Stomach (tissue), 4 donors: ENCODE measurements around the gene SNAP25.

Experiments
- EP300 ChIP-seq: sonication (generic); formaldehyde crosslinking; IDR thresholded peaks from one replicate; pipeline ENCODE4 v1.6.1; 2017; ENCODE audit warnings: antibody characterized with exemption
- TF ChIP-seq, protein P1 (sequence below), 7 experiments: fragments of 450-650 bp in 4 of 7; fragments of 200-600 bp in 3 of 7; sonication (generic) in 3 of 7; IDR thresholded peaks; one replicate each; pipeline ENCODE4 v1.5.1; 2016 to 2019; ENCODE audit warnings: antibody characterized with exemption in 7 of 7, control low read depth in 2 of 7, mild to moderate bottlenecking in 1 of 7

DNA sequence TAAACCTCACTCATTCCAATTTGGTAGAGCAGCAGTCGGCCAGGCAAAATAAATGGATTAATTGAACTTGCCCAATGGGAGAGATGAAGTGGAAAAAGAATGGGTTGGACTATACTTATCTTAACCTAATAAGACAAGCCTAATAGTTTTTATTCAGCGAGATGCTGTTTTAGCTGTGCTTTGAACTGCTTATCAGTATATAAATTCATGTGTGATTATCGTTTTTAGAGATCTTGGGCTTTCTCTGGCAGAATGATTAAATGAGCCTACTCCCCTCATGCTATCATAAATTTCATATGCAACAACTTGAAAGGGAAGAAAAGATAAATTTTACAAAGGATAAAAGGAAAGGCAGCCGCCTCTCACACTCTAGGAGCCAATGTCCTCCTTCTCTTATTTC, 59.8 kb downstream of the SNAP25 start:
- TF ChIP-seq, protein P1, sequence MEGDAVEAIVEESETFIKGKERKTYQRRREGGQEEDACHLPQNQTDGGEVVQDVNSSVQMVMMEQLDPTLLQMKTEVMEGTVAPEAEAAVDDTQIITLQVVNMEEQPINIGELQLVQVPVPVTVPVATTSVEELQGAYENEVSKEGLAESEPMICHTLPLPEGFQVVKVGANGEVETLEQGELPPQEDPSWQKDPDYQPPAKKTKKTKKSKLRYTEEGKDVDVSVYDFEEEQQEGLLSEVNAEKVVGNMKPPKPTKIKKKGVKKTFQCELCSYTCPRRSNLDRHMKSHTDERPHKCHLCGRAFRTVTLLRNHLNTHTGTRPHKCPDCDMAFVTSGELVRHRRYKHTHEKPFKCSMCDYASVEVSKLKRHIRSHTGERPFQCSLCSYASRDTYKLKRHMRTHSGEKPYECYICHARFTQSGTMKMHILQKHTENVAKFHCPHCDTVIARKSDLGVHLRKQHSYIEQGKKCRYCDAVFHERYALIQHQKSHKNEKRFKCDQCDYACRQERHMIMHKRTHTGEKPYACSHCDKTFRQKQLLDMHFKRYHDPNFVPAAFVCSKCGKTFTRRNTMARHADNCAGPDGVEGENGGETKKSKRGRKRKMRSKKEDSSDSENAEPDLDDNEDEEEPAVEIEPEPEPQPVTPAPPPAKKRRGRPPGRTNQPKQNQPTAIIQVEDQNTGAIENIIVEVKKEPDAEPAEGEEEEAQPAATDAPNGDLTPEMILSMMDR (IDR thresholded peaks at IDR 0.05), result no peak
- TF ChIP-seq EP300, result no peak
